ENCODE data around the gene CFAP299. TPM values are rescaled to one million over a fixed set of nuclear protein-coding genes. Genes with fewer than 3 reads are reported as not detected.

CFAP299 gene
- total and polyA plus RNA-seq, 2 of the 8 experiments (the other 6 are each of a cell fraction or from before 2014, with no cell fraction given), result not detected

DNA sequence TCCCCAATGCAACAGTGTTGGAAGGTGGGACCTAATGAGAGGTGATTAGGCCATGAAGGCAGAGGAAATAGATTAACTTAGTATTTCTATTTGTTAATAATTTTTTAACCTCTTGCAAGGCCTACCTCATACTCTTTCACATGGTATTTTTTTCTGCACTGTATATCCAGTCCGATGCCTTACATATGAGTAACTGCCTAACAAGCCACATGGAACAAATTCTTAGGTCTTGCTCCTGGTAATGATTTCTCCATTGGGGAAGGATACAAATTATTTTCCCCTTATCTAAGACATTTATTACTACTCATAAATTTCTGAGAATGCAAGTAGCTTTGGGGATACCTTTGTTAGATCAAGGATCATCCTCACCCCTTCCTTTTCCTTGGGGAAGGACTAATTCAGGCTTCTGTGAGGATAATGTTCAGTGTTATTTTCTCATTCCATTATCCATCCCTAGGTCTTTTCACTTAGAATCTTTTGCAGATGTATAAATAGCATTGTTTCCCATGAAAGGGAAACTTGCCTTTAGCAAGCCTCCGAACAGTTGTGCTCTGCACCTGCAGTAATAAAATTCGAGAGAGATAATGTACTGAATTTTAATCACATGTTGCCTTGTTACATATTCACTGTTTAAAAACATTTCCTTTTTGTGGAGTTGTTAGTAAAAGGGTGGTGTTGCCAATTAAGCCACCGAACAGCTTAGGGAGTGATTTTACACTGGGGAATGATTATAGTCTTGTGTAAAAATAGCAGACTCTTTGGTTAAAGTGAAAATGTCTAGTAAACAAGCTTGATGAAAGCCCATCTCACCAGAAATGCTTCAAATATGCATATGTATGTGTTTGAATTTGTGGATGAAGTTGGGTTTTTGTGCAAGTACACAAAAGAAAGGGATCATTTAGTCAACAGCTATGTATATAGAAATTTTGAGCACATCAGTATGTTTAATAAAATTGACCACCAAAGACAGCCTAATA is 89.9 kb downstream of the CFAP299 start:
- no peak overlapping the region for H3K9ac ChIP-seq (replicated peaks in 1 of 4; ENCODE audit: extremely low read depth in 1 of 4, low read depth in 3 of 4, low read length in 3 of 4)
- H3K4me3 ChIP-seq (ENCODE audit: extremely low read depth in 1 of 4, insufficient read depth in 2 of 4, low read depth in 3 of 4, low read length in 4 of 4), result no peak overlapping the region
- DNase-seq (ENCODE audit: low read depth in 1 of 2, low spot score in 2 of 2) (no peak), FAIRE-seq (no peak)
- no peak overlapping the region for H2BK12ac ChIP-seq (ENCODE audit: low read depth, low read length)
- no peaks in the 10 kb centered on the region for H3K79me1 ChIP-seq (ENCODE audit: low read depth, low read length)
- H3K27me3 ChIP-seq (replicated peaks in 1 of 4; ENCODE audit: control insufficient read depth in 3 of 4, extremely low read depth in 1 of 4, insufficient read depth in 3 of 4, low read length in 3 of 4), result no peaks in the 10 kb centered on the region
- H2BK20ac ChIP-seq (ENCODE audit: low read length), result no peak overlapping the region
- H4K91ac ChIP-seq (replicated peaks; ENCODE audit: insufficient read length, low read length), result no peak overlapping the region
- no peak overlapping the region for H3K56ac ChIP-seq (replicated peaks; ENCODE audit: insufficient read length, low read depth, low read length)
- no peaks in the 10 kb centered on the region for H3K36me3 ChIP-seq (ENCODE audit: control insufficient read depth in 2 of 4, insufficient read depth in 4 of 4, low read length in 3 of 4)
- H2AFZ ChIP-seq (ENCODE audit: low read length), result no peak overlapping the region
- no peaks in the 10 kb centered on the region for H3K79me2 ChIP-seq (ENCODE audit: control insufficient read depth in 1 of 2, insufficient read depth in 2 of 2, low read length in 2 of 2)
- no peak overlapping the region for H3K27ac ChIP-seq (ENCODE audit: low read depth, low read length)
- no peak overlapping the region for H2BK15ac ChIP-seq (ENCODE audit: low read length)
- H2BK120ac ChIP-seq (replicated peaks; ENCODE audit: low read depth, low read length), result no peak overlapping the region
- H3K23me2 ChIP-seq (ENCODE audit: low read depth, low read length), result no peaks in the 10 kb centered on the region
- no peak for TF ChIP-seq ATF2 (IDR thresholded peaks at IDR 0.05; ENCODE audit: low read length)
- no peak overlapping the region for H4K5ac ChIP-seq (ENCODE audit: insufficient read length, low read depth, low read length)
- no peak overlapping the region for H3K18ac ChIP-seq (ENCODE audit: extremely low read depth, low read length)
- H2BK5ac ChIP-seq (ENCODE audit: low read depth, low read length), result no peak overlapping the region
- H4K20me1 ChIP-seq (replicated peaks in 1 of 2; ENCODE audit: control insufficient read depth in 1 of 2, insufficient read depth in 2 of 2, low read length in 2 of 2), result no peaks in the 10 kb centered on the region
- WGBS, 2 experiments (ENCODE audit: extremely low coverage in 1 of 2, insufficient coverage in 1 of 2, insufficient read length in 1 of 2, insufficient replicate concordance in 2 of 2, low coverage in 1 of 2, low lambda C conversion rate in 2 of 2, missing lambda C conversion rate in 1 of 2), result 66% methylated on average over 4 of the region's 4 CpGs; no CpG with 5 or more reads in 1 of the 2 experiments
- no peak overlapping the region for H4K8ac ChIP-seq (ENCODE audit: extremely low read depth, insufficient read depth, low read length)
- no peaks in the 10 kb centered on the region for H3K4me1 ChIP-seq (replicated peaks in 1 of 4; ENCODE audit: control insufficient read depth in 3 of 4, insufficient read depth in 4 of 4, low read length in 3 of 4)
- no peak overlapping the region for H3K4me2 ChIP-seq (ENCODE audit: insufficient read depth in 1 of 2, low read depth in 2 of 2, low read length in 2 of 2)
- no peak overlapping the region for H3K23ac ChIP-seq (ENCODE audit: insufficient read length)
- POLR2A ChIA-PET (ENCODE audit: partially characterized antibody), result no interaction called here
- H3K9me3 ChIP-seq (ENCODE audit: insufficient read depth in 2 of 2, low read depth in 1 of 2, low read length in 1 of 2), result no peaks in the 10 kb centered on the region
- H3K14ac ChIP-seq (ENCODE audit: insufficient read length), result no peak overlapping the region
- no peak overlapping the region for H3K4ac ChIP-seq (replicated peaks; ENCODE audit: insufficient read length, low read depth, low read length)
- H2AK5ac ChIP-seq (ENCODE audit: low read depth, low read length), result no peak overlapping the region
- CTCF ChIA-PET (ENCODE audit: partially characterized antibody), result interaction anchor here (1.3 kb wide), 1 partner anchor 163 kb away, joined by 3 read pairs; no protein-coding TSS in a partner anchor
